ENCODE measurements around the gene PCK1. TPM values are rescaled to one million over a fixed set of nuclear protein-coding genes. Genes with fewer than 3 reads are reported as not detected.

The PCK1 gene
- total RNA-seq, 1 experiment from 2014 or later = 0.49 TPM

DNA sequence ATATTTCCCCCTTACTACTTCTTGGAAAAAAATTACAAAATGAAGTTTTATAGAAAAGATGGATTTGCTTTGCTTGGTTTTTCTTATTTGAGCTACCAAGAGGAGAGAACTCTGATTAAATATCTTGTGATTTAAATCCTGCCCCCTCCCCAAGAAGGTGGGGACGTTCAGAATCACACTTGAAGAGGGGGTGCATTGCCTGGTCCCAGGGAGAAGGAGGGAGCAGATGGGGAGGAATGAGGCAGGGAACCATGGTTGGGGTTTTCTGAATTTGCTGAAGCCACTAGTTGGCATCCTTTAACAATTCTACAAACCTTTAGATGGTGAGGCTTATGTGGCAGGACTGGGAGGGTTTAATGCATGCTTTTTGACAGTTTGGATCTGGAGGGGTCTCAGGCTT, 5.5 kb downstream of the PCK1 start:
- TF ChIP-seq EZH2phosphoT487 (IDR thresholded peaks at IDR 0.05; ENCODE audit: borderline replicate concordance) = no peak
- TF ChIP-seq CBX3 (IDR thresholded peaks at IDR 0.05; ENCODE audit: low read depth) = no peak
- TF ChIP-seq, protein P1, sequence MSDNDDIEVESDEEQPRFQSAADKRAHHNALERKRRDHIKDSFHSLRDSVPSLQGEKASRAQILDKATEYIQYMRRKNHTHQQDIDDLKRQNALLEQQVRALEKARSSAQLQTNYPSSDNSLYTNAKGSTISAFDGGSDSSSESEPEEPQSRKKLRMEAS (IDR thresholded peaks at IDR 0.05) = no peak
- no peak for TF ChIP-seq EZH2 (IDR thresholded peaks at IDR 0.05)
- TF ChIP-seq, protein P2, sequence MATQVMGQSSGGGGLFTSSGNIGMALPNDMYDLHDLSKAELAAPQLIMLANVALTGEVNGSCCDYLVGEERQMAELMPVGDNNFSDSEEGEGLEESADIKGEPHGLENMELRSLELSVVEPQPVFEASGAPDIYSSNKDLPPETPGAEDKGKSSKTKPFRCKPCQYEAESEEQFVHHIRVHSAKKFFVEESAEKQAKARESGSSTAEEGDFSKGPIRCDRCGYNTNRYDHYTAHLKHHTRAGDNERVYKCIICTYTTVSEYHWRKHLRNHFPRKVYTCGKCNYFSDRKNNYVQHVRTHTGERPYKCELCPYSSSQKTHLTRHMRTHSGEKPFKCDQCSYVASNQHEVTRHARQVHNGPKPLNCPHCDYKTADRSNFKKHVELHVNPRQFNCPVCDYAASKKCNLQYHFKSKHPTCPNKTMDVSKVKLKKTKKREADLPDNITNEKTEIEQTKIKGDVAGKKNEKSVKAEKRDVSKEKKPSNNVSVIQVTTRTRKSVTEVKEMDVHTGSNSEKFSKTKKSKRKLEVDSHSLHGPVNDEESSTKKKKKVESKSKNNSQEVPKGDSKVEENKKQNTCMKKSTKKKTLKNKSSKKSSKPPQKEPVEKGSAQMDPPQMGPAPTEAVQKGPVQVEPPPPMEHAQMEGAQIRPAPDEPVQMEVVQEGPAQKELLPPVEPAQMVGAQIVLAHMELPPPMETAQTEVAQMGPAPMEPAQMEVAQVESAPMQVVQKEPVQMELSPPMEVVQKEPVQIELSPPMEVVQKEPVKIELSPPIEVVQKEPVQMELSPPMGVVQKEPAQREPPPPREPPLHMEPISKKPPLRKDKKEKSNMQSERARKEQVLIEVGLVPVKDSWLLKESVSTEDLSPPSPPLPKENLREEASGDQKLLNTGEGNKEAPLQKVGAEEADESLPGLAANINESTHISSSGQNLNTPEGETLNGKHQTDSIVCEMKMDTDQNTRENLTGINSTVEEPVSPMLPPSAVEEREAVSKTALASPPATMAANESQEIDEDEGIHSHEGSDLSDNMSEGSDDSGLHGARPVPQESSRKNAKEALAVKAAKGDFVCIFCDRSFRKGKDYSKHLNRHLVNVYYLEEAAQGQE (IDR thresholded peaks at IDR 0.05; ENCODE audit: low read depth) = no peak
- TF ChIP-seq, protein P3, sequence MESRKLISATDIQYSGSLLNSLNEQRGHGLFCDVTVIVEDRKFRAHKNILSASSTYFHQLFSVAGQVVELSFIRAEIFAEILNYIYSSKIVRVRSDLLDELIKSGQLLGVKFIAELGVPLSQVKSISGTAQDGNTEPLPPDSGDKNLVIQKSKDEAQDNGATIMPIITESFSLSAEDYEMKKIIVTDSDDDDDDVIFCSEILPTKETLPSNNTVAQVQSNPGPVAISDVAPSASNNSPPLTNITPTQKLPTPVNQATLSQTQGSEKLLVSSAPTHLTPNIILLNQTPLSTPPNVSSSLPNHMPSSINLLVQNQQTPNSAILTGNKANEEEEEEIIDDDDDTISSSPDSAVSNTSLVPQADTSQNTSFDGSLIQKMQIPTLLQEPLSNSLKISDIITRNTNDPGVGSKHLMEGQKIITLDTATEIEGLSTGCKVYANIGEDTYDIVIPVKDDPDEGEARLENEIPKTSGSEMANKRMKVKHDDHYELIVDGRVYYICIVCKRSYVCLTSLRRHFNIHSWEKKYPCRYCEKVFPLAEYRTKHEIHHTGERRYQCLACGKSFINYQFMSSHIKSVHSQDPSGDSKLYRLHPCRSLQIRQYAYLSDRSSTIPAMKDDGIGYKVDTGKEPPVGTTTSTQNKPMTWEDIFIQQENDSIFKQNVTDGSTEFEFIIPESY (IDR thresholded peaks at IDR 0.05; ENCODE audit: extremely low read depth, insufficient replicate concordance, low read length) = no peak
- no peak for TF ChIP-seq ELF1 (IDR thresholded peaks at IDR 0.05; ENCODE audit: borderline replicate concordance, low read depth)
- no peak for TF ChIP-seq SIN3A (IDR thresholded peaks at IDR 0.05; ENCODE audit: low read depth)
- TF ChIP-seq, protein P4, sequence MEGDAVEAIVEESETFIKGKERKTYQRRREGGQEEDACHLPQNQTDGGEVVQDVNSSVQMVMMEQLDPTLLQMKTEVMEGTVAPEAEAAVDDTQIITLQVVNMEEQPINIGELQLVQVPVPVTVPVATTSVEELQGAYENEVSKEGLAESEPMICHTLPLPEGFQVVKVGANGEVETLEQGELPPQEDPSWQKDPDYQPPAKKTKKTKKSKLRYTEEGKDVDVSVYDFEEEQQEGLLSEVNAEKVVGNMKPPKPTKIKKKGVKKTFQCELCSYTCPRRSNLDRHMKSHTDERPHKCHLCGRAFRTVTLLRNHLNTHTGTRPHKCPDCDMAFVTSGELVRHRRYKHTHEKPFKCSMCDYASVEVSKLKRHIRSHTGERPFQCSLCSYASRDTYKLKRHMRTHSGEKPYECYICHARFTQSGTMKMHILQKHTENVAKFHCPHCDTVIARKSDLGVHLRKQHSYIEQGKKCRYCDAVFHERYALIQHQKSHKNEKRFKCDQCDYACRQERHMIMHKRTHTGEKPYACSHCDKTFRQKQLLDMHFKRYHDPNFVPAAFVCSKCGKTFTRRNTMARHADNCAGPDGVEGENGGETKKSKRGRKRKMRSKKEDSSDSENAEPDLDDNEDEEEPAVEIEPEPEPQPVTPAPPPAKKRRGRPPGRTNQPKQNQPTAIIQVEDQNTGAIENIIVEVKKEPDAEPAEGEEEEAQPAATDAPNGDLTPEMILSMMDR (IDR thresholded peaks at IDR 0.05 in 2 of 3, conservative IDR thresholded peaks at IDR 0.05 in 1 of 3; ENCODE audit: borderline replicate concordance in 1 of 3, insufficient read depth in 1 of 3, low read depth in 2 of 3, low read length in 2 of 3) = no peak
- no peak for TF ChIP-seq FOSL1 (IDR thresholded peaks at IDR 0.05; ENCODE audit: low read depth)
- TF ChIP-seq EGR1 (IDR thresholded peaks at IDR 0.05; ENCODE audit: low read depth) = no peak
- no peak for TF ChIP-seq ZFX (IDR thresholded peaks at IDR 0.05)
- no peak for TF ChIP-seq POLR2AphosphoS5 (IDR thresholded peaks at IDR 0.05; ENCODE audit: low read depth, low read length)
- no peak for TF ChIP-seq RAD21 (IDR thresholded peaks at IDR 0.05; ENCODE audit: low read depth)
- TF ChIP-seq YY1 (IDR thresholded peaks at IDR 0.05; ENCODE audit: extremely low read depth, insufficient replicate concordance, low read depth, low read length) = no peak
- H3K79me2 ChIP-seq (ENCODE audit: insufficient read depth, low read length) = no peaks in the 10 kb centered on the region
- no peaks in the 10 kb centered on the region for H3K9me2 ChIP-seq (ENCODE audit: insufficient read depth)
- POLR2A ChIA-PET = no interaction called here
- no peak overlapping the region for H3K9ac ChIP-seq (ENCODE audit: low read length)
- no peaks in the 10 kb centered on the region for H3K9me3 ChIP-seq (ENCODE audit: control insufficient read depth in 1 of 2, insufficient read depth in 1 of 2, low read depth in 1 of 2, low read length in 2 of 2)
- H3K27ac ChIP-seq (ENCODE audit: low read depth, low read length) = no peak overlapping the region
- H2AFZ ChIP-seq (ENCODE audit: low read depth, low read length, poor library complexity, severe bottlenecking) = no peak overlapping the region
- DNase-seq (ENCODE audit: low read depth, low spot score) (no peak), ATAC-seq (no peak)
- H4K20me1 ChIP-seq (ENCODE audit: insufficient read depth) = no peaks in the 10 kb centered on the region
- intact Hi-C loops (cut with micrococcal nuclease) = no loop called here
- CTCF ChIA-PET = interaction anchor here (1.6 kb wide), 1 partner anchor 57 kb away, joined by 3 read pairs; no protein-coding TSS in a partner anchor
- H3K27me3 ChIP-seq (ENCODE audit: insufficient read depth, low read length) = peaks cover 33% of the 10 kb centered on the region
- no TSS peak for BruUV-seq (replicated peaks)
- H3K4me2 ChIP-seq (ENCODE audit: low read length) = no peak overlapping the region
- H3K4me3 ChIP-seq (replicated peaks in 1 of 2; ENCODE audit: low read depth in 1 of 2, low read length in 2 of 2) = no peak overlapping the region
- H3K4me1 ChIP-seq (ENCODE audit: control insufficient read depth in 1 of 2, insufficient read depth in 2 of 2, low read length in 2 of 2) = no peaks in the 10 kb centered on the region
- RAD21 ChIA-PET (ENCODE audit: low non-redundant PET in 1 of 2, low total read pairs in 2 of 2, uncharacterized antibody in 2 of 2, unreplicated experiment in 2 of 2) = interaction anchor here in 1 of 2 experiments (0.6 kb wide), 1 partner anchor 1115 kb away, joined by 4 read pairs; no protein-coding TSS in a partner anchor
- H3K36me3 ChIP-seq (ENCODE audit: control insufficient read depth in 1 of 2, insufficient read depth in 2 of 2, low read length in 2 of 2) = no peaks in the 10 kb centered on the region

Measured in HCT116 (cell line).